Choroid plexus epithelial cell (primary cell): ENCODE results near the gene TMEM145.
A peak's percentile ranks its signal among the peaks of the same experiment; 100 is the strongest.

Experiments used
- DNase-seq: peaks from one replicate; pipeline ENCODE4 v3.0.0-alpha.2; 2010; ENCODE audit warnings: low read depth
- H3K4me3 ChIP-seq: 2 replicates; pipeline ENCODE4 v1.5.1; 2011; ENCODE audit warnings: low read depth, mild to moderate bottlenecking, control low read depth, low read length, moderate library complexity
- CTCF ChIP-seq: conservative IDR thresholded peaks from 2 replicates; pipeline ENCODE4 v1.5.1; 2011; ENCODE audit warnings: low read depth, mild to moderate bottlenecking, control low read depth, inconsistent platforms, low read length, moderate library complexity

The TMEM145 gene

GRCh38 chr19:42315024-42315423 lies 1.9 kb downstream of the TMEM145 start:
- H3K4me3 ChIP-seq = no peak overlapping the region
- no peak for TF ChIP-seq CTCF

GRCh38 chr19:42316223-42317211 lies 3.4 kb downstream of the TMEM145 start:
- DNase-seq = peak; percentile 42
- no peak for TF ChIP-seq CTCF
- no peak overlapping the region for H3K4me3 ChIP-seq

More at GRCh38 chr19:42315024-42315423, 1.9 kb downstream of the TMEM145 start:
- no peak for DNase-seq

- no peak overlapping the region for H3K4me3 ChIP-seq
- TF ChIP-seq CTCF = no peak
- no peak for DNase-seq
Observed at GRCh38 chr19:42317535-42317934, 4.4 kb downstream of the TMEM145 start.

DNA sequence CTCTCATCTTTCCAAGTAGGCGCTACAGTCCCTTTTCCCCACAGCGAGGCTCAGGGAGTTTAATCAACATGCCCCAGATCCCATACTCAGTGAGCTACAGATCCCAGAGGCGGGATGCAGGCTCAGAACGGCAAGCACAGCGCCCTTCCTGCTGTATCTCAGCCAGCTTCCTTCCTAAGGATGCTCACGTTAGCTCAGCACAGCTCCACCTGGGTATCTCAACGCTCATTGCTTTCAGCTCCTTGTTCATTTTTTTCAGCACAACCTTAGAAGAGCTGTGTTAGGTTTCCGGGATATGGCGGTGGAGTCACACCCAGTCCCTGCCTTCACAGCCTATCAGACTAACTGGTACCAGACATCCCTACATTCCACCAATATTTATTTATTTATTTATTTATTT lies 9.2 kb downstream of the TMEM145 start:
- H3K4me3 ChIP-seq = no peak overlapping the region
- no peak for DNase-seq
- no peak for TF ChIP-seq CTCF

DNA sequence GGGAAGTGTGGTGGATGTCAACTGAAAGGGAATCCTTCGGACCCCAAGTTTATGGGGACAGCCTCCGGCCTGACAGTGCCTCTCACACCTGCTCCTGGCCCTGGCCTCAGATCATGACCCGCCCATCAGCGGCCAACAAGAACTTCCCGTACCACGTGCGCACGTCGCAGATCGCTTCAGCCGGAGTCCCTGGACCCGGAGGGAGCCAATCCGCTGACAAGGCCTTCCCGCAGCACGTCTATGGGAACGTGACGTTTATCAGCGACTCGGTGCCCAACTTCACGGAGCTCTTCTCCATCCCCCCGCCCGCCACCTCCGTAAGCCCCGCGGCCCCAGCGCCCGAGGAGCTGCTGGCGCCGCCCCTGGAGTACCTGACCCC lies 10.4 kb downstream of the TMEM145 start:
- TF ChIP-seq CTCF = no peak
- no peak overlapping the region for H3K4me3 ChIP-seq
- DNase-seq = no peak

- no peak overlapping the region for H3K4me3 ChIP-seq
- DNase-seq = no peak
- peak; percentile 14 for TF ChIP-seq CTCF
Observed at GRCh38 chr19:42323852-42324654, 10.9 kb downstream of the TMEM145 start.
